ENCODE results near the gene TOM1L2. TPM values are rescaled to one million over a fixed set of nuclear protein-coding genes. Genes with fewer than 3 reads are reported as not detected.

The TOM1L2 gene
- total RNA-seq, result 10 to 100 TPM; 16.3 to 19.8 TPM

DNA sequence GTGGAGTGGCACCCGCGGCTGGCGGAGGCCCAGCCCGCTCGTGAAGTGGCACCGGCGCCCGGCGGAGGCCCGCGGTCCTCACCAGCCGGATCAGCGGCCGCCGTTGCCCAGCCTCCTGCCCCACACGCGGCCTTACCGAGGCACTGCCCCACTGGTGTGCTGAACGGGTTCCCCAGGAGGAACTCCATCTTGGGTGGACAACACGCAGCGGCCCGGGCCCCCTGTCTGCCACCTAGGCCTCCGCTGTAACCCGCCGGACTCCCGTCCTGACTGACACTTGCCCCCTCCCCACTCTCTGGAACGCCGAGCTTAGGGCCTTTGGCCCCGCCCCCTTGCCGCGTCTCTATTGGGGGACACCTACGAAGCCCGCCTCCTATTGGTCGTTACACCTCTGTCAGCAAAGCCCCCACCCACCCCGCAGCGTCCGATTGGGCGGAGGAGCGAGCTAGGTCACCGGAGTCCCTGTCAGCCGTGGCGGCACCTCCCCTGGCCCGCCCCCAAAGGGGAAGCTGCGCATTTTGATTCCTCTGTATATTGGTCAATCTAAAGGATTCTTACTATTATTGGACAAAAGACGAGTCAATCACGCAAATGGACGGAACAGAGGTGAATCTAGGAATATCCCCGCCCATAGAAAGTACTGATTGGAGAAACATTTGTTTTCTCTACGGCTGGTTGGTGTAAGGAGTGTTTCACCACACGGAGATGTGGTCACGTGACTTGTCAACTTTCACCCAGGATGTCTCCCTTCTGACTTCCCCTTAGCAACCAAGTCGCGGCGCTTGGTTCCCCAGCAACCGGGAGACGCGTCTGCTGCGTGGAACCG lies at the start of gene TOM1L2, which contains the start of gene DRC3:
TSS of gene TOM1L2 (minus strand) at position 275 of the 826 bp plus-strand sequence. CDS start at position 188, 87 bp downstream.
TSS of gene DRC3 (plus strand) at position 737 of the 826 bp plus-strand sequence. CDS start 4,737 bp downstream, outside the sequence.
- Mint-ChIP-seq H3K27ac (peak within 1 kb of the TSS; percentile 77 to 95), H3K36me3 (no peaks in the 10 kb centered on the region), H3K9me3 (no peaks in the 10 kb centered on the region)
- DNase-seq (ENCODE audit: low spot score in 2 of 2) (peak; percentile 100), ATAC-seq (peak; percentile 96 to 97)

DNA sequence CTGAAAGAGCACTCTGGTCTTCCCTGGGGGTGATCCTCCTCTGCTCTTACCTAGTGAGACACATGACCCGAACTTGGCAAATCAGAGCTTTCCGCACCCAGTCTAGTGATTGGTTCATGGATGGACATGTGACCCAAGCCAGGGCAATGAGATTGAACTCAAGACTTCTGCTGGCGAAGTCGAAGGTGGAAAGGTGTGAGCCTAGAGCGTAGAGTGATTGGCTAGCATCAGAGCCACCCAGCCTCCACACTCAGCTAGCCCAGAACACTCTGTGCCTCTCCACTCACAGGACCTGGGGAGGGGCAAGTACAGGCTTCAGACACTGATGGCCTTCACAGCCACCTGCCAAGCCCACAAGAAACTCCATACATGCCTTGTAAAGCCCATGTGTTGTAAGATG lies 49.2 kb upstream of the TOM1L2 start:
- Mint-ChIP-seq H3K36me3 (peaks cover 0 to 2% of the 10 kb centered on the region in 2 donors), H3K9me3 (no peaks in the 10 kb centered on the region), H3K27ac (no peak overlapping the region)
- DNase-seq (ENCODE audit: low spot score in 2 of 2) (peak in 1 of 2 donors; percentile 38), ATAC-seq (no peak)

DNA sequence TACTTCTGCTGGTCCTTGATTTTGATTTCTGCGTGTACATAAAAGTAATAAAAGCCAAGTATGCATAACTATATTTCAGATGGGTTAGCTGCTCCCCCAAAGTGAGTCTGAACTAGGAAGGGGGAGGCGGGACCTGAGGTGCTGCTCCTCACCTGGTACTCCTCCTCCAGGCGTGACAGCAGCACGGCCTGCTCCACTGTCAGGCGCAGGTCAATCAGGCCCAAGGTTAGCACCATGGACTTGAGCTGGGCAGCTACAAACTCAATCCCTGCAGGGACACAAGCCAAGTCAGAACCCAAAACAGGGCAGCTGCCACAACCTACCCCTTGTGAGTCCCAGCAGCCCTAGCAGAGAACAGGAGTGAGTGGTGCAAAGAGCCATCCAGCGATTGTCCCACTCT lies 48.8 kb upstream of the TOM1L2 start:
- DNase-seq (ENCODE audit: low spot score in 2 of 2) (no peak), ATAC-seq (no peak)
- Mint-ChIP-seq H3K9me3 (no peaks in the 10 kb centered on the region), H3K27ac (no peak overlapping the region), H3K36me3 (no peaks in the 10 kb centered on the region)

DNA sequence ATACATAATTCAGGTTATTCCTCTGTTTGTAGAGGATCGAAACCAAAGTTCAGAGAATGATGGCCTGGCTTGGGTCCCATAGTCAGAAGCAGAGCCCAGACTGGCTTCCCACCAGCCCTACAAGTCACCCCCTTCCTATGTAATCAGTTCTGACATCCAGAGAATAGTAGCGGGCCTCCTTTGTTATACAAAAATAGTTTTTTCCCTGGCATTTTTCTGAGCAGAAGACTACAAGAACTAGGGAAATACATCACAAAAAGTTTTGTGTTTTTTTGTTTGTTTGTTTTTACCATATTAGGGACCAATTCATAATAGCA lies 47.6 kb upstream of the TOM1L2 start:
- ATAC-seq, result no peak
- Mint-ChIP-seq H3K36me3 (no peaks in the 10 kb centered on the region), H3K27ac (no peak overlapping the region)

DNA sequence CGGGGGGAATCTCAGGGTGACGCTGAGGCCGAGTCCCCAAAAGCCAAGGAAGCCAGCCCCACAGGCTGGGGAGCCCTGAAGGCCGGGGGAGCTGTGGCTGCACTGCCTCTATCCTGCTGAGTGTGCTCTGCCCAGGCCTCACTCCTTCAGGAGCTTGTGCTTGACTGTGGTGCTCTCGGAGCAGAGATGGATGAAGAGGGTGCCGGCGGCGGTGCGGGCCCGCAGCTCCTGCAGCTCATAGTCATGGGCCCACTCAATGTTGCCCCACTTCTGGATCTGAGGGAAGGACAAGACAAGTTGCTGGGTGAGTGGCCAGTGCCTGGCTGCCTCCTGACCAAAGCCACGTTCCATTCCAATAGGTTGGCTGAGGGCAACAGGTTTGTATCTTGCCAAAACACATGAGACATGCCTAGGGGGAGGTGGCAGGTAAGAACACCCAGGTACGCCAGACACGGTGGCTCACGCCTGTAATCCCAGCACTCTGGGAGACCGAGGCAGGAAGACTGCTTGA lies 46.3 kb upstream of the TOM1L2 start:
- Mint-ChIP-seq H3K27ac (peak overlapping the region; percentile 19 to 44), H3K9me3 (no peaks in the 10 kb centered on the region), H3K36me3 (peaks cover 0 to under 1% of the 10 kb centered on the region in 2 donors)
- DNase-seq (ENCODE audit: low spot score in 2 of 2) (no peak), ATAC-seq (no peak)

More for the DNA sequence above, 47.6 kb upstream of the TOM1L2 start:
- no peak for DNase-seq (ENCODE audit: low spot score in 2 of 2)
- H3K9me3 Mint-ChIP-seq, result no peaks in the 10 kb centered on the region

DNA sequence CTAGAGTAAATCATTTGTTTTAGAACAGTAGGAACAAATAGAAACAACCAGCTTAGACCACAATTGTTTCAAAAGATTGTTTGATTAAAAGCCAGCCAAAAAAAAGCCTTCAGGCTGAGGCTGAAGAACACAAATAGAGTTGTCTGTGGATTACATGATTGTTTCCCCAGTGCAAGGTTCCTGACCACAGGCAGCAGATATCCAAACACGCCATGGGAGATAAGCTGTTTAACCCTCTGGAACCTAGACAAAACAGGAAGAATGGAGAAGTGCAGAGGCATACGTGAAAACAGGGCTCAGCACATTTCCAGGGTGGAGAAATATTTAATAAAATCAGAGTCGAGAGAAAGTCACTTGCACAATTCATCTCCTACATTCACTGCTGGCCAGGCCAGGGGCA lies 45.8 kb upstream of the TOM1L2 start:
- no peak for ATAC-seq
- no peaks in the 10 kb centered on the region for H3K9me3 Mint-ChIP-seq
- H3K27ac Mint-ChIP-seq, result peak overlapping the region; percentile 19 to 44
- H3K36me3 Mint-ChIP-seq, result peaks cover 0 to 6% of the 10 kb centered on the region in 2 donors
- DNase-seq (ENCODE audit: low spot score in 2 of 2), result no peak

DNA sequence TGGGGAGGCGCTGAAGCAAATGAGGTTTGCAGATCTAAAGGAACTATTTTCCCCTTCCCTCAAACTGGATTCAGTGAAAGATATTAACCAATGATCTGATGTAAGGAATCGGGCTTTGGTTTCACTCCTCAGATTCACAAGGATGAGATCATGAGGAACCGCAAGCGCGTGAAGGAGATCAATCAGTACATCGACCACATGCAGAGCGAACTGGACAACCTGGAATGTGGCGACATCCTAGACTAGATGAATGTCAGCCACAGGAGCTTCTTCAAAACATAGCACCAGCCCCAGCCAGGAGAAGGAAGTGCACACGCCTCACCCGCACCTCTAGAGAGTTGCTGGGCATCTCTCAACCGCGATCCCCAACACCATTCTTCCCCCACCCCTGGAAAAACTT lies 44.2 kb upstream of the TOM1L2 start:
- H3K9me3 Mint-ChIP-seq, result no peaks in the 10 kb centered on the region
- no peak for DNase-seq (ENCODE audit: low spot score in 2 of 2)
- H3K27ac Mint-ChIP-seq, result peak overlapping the region in 1 of 2 donors; percentile 9
- peaks cover 0 to 8% of the 10 kb centered on the region in 2 donors for H3K36me3 Mint-ChIP-seq
- ATAC-seq, result no peak

DNA sequence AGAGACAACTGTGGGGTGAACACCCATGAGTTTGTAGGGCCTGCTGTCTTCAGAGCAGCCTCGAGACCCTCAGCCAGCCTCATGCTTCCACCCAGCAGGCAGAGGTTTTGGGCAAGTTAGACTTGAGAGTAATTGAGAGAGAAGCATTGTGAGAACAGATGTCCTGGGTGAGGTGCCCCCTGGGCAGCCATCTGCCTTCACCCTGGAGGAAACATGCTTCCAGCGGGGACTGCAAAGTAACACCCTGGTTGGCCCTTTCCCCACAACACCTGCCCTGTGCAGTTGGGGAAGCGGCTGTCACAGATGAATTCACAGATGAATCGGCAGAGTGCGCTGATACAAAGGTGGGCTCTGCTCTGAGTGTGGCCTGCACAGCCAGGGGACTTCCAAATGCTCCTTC lies 43.4 kb upstream of the TOM1L2 start:
- ATAC-seq, result no peak
- Mint-ChIP-seq H3K36me3 (peaks cover 0 to 8% of the 10 kb centered on the region in 2 donors), H3K27ac (no peak overlapping the region), H3K9me3 (no peaks in the 10 kb centered on the region)
- no peak for DNase-seq (ENCODE audit: low spot score in 2 of 2)

DNA sequence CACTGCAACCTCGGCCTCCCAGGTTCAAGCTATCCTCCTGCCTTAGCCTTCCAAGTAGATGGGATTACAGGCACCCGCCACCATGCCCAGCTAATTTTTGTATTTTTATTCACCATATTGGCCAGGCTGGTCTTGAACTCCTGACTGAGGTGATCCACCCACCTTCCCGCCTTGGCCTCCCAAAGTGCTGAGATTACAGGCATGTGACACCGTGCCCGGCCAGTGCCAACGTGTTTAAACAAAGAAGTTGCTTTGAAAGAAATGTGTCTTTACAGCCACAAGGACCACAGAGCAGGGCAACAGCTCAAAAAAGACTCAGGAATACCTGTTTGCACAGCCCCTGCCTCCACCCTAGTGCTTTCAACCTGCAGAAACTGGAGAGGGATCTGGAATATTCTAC lies 41.8 kb upstream of the TOM1L2 start:
- no peak overlapping the region for H3K27ac Mint-ChIP-seq
- H3K9me3 Mint-ChIP-seq, result no peaks in the 10 kb centered on the region
- ATAC-seq (no peak), DNase-seq (ENCODE audit: low spot score in 2 of 2) (no peak)
- H3K36me3 Mint-ChIP-seq, result peaks cover 0 to 8% of the 10 kb centered on the region in 2 donors

DNA sequence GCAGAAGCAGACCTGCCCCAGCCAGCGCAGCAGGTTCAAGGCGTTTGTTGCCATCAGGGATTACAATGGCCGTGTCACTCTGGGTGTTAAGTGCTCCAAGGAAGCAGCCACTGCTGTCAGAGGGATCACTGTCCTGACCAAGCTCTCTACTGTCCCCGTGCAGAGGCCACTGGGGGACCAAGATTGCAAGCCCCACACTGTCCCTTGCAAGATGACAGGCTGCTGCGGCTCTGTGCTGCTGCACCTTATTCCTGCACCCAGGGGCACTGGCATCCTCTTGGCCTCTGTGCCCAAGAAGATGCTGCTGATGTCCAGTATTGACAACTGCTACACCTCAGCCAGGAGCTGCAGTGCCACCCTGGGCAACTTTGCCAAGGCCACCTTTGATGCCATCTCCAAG lies 39.1 kb upstream of the TOM1L2 start:
- H3K36me3 Mint-ChIP-seq, result peaks cover 0 to 8% of the 10 kb centered on the region in 2 donors
- H3K27ac Mint-ChIP-seq, result no peak overlapping the region
- ATAC-seq (no peak), DNase-seq (ENCODE audit: low spot score in 2 of 2) (no peak)
- no peaks in the 10 kb centered on the region for H3K9me3 Mint-ChIP-seq

DNA sequence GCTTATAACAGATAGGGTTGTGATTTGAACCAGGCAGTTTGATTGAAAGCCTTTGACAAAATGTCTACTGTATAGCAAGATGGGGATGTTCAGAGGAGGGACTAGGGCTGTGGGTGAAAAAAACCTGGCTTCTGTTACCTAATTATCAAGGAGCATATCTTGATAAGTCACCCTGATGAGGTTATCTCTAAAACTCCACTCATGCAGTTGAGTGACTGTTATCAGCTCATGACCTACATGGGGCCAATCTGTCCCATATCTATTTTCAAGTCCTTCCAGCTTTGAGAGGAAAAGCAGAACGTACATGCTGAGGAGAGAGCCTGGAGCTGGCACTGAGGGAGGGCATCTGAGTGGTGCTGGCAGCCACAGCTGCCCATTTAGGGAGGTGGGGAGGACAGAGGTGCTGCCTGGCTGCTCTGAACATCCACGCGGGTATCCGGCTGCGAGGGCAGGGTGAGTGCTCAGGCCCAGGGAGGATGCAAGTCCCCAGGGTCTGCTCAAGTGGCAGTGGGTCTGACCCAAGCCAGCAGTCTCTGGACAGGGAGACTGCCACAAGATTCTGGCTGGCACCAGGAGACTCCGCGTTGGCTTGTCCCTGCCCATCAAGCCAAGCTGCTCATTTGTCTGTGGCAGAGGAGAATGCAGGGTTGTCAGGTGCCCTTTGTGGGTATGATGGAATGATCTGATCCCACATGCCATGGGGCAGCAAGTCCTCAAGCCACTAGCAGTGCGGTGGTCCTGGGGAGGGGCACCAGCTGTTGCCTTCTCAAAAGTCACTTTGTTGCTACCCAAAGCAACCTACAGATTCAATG lies 37.6 kb upstream of the TOM1L2 start:
- ATAC-seq, result no peak
- peaks cover 0 to 8% of the 10 kb centered on the region in 2 donors for H3K36me3 Mint-ChIP-seq
- no peaks in the 10 kb centered on the region for H3K9me3 Mint-ChIP-seq
- peak overlapping the region in 1 of 2 donors; percentile 33 for H3K27ac Mint-ChIP-seq
- no peak for DNase-seq (ENCODE audit: low spot score in 2 of 2)

DNA sequence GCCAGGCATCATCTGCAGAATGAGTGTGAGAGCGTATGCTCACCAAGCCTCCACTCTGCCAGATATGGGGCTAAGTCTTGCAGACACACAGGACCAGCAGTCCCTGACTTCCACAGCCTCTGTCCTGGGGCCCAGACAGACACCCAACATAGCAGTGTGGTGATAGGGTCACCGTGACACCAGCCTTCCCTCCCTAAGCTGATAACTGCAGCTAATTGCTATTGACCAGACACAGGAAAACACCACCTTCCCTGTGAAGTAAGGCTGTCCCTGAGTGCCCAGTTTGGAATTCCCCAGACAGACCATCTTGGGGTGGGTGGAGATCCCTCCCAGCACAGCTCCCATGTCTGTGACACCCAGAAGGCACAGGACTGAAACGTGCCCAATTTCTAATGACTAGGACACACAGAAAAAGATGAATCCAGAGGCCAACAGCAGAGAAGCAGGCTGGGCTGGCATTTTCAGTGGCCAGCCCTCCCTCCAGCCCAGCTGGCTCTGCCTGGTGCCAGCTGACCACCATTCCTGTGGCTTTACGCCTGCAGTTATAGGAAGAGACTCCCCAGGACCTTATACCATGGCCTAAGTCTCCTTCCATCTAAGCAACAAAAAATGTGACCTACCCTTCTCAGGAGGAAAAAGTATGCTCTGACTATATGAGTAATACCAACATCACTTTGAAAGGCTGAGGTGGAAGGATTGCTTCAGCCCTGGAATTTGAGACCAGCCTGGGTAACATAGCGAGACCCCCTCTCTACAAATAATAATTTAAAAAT lies 36.5 kb upstream of the TOM1L2 start:
- Mint-ChIP-seq H3K9me3 (no peaks in the 10 kb centered on the region), H3K36me3 (peaks cover 0 to 8% of the 10 kb centered on the region in 2 donors), H3K27ac (peak overlapping the region in 1 of 2 donors; percentile 83)
- DNase-seq (ENCODE audit: low spot score in 2 of 2) (no peak), ATAC-seq (no peak)

DNA sequence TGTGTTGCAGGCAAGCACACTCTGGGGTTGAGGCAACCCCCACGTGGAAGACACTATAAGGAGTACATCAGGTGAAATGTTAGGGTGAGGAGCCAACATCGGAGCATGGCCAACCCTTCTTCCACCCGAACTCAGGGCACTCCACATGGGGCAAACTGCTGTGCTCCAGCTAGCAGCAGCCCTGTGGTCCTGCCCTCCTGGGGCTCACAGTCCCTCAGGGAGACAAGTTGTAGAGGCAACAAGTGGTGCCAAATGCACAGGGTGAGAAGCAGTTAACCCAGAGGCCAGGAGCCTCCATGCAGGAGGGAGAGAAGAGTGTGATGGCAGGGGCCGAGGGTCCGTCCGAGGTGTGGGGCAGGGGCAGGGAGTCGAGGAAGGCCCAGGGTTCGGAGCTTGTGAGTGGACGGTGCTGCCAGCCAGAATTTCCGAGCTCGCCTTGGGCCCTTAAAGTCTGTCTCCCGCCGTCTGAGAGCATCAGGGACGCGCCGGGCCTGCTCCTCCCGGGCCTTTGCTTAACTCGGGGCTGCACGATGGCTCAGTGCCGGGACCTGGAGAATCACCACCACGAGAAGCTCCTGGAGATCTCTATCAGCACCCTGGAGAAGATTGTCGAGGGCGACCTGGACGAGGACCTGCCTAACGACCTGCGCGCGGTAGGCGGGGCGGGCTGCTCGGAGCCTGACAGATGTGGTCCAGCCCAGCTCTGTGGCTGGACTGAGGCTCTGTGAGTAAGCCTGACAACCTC lies 34.5 kb upstream of the TOM1L2 start:
- Mint-ChIP-seq H3K36me3 (no peaks in the 10 kb centered on the region), H3K9me3 (no peaks in the 10 kb centered on the region), H3K27ac (peak overlapping the region in 1 of 2 donors; percentile 20)
- ATAC-seq, result no peak
- no peak for DNase-seq (ENCODE audit: low spot score in 2 of 2)

DNA sequence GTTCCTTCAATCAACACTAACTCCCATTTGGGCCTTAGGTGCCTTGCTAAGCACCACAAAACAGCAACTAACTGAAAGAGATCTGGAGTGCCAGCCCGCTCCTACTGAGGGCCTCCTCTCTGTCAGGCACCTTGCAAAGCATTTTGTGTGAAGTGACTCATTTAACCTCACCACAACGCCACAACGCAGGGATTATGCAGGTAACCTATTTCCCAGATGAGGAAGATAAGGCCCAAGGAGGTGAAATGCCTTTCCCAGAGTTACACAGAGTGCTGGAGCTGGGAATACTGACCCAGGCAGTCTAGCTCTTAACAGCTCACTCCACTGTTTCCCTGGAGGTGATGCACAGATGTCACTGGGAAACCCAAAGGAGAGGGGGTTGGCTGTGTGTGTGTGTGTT lies 33.3 kb upstream of the TOM1L2 start:
- Mint-ChIP-seq H3K36me3 (no peaks in the 10 kb centered on the region), H3K27ac (peak overlapping the region in 1 of 2 donors; percentile 67), H3K9me3 (no peaks in the 10 kb centered on the region)
- DNase-seq (ENCODE audit: low spot score in 2 of 2) (no peak), ATAC-seq (no peak)

DNA sequence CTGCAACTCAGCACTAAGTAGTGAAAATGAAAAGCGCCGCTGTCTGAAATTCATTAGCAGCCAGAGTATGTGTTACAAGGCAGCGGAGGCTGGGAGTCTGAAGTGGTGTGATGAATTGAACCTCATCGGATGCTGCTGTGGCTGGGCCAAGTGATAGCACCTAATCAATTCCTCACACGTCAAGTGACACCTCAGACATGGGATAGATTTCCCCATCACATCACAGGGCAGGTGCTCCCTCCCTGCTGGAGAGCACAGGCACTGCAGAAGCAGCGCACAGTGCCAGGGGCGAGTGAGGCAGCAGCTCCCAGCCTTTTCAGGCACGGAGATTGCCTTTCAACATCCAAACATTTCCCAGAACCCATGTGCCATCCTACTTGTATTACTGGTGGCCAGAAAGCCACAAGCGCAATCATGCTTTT lies 32.7 kb upstream of the TOM1L2 start:
- Mint-ChIP-seq H3K27ac (no peak overlapping the region), H3K36me3 (no peaks in the 10 kb centered on the region)
- no peak for DNase-seq (ENCODE audit: low spot score in 2 of 2)

DNA sequence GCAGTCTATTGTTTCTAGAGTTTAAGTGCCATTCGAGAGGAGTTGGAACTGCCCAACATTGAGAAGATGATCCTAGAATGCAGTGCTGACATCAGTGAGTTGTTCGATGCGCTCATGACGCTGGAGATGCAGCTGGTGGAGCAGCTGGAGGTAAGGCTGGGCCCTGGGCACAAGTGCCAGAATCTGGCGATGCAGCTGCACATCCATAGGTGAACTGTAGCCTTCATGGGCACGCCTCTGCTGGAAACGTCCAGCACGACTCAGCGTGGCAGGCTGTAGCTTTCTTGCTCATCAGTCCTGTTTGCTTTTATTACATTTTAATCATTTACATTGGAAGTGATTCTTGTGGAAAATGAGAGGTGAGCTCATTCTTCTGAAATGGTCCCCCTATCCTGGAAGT lies 32.1 kb upstream of the TOM1L2 start:
- no peaks in the 10 kb centered on the region for H3K9me3 Mint-ChIP-seq
- no peaks in the 10 kb centered on the region for H3K36me3 Mint-ChIP-seq
- DNase-seq (ENCODE audit: low spot score in 2 of 2) (no peak), ATAC-seq (no peak)
- H3K27ac Mint-ChIP-seq, result no peak overlapping the region

More for the DNA sequence above, 32.7 kb upstream of the TOM1L2 start:
- no peak for ATAC-seq
- H3K9me3 Mint-ChIP-seq, result no peaks in the 10 kb centered on the region
